K562 (cell line): ENCODE results near the gene PLA2G2C. TPM values are rescaled to one million over a fixed set of nuclear protein-coding genes. Genes with fewer than 3 reads are reported as not detected.

Experiments used
- ELF4 ChIP-seq: fragments of 450-650 bp; formaldehyde crosslinking; IDR thresholded peaks from 2 replicates; pipeline ENCODE4 v1.4.0; 2022; ENCODE audit warnings: missing genetic modification characterization
- RBM39 ChIP-seq: fragments of 200-400 bp; formaldehyde crosslinking; optimal IDR thresholded peaks from 2 replicates; pipeline ENCODE3; 2018; ENCODE audit warnings: low read depth, low read length
- U2AF2 ChIP-seq: fragments of 200-400 bp; formaldehyde crosslinking; optimal IDR thresholded peaks from 2 replicates; pipeline ENCODE3; 2017; ENCODE audit warnings: low read depth, mild to moderate bottlenecking, low read length
- polyA plus RNA-seq, 8 experiments: library from polyadenylated mRNA; depleted of rRNA in 4 of 8; stranded (reverse) in 5 of 8; unstranded in 3 of 8; fragments of >200 nt; fragmentation: Nextera tagmentation in 2 of 8; fragmentation: Illumina TruSeq in 1 of 8; extraction: Ambion mirVana in 2 of 8; extraction: Trizol in 1 of 8; gene quantifications; 2 replicates each; pipeline versions ENCODE4 v1.2.1 to v1.2.3, GENCODE V29; 2011 to 2014; ENCODE audit warnings: inconsistent platforms in 1 of 8, missing spikeins in 1 of 8
- total RNA-seq, 7 experiments: library from RNA; depleted of rRNA in 6 of 7; stranded (reverse); fragments of >200 nt in 6 of 7; fragmentation: Illumina TruSeq in 2 of 7; extraction: Trizol in 2 of 7; gene quantifications; 2 replicates each; pipeline versions ENCODE4 v1.2.1 to v1.2.3, GENCODE V29; 2011 to 2021; ENCODE audit warnings: low replicate concordance in 1 of 7
- TF ChIP-seq, protein P1 (sequence below): fragments of 450-650 bp; IDR thresholded peaks from 2 replicates; pipeline ENCODE4 v1.6.1; 2016; ENCODE audit warnings: low read depth
- TF ChIP-seq, protein P2 (sequence below): sonication (generic); formaldehyde crosslinking; IDR thresholded peaks from 2 replicates; pipeline ENCODE4 v1.8.1; 2023; ENCODE audit warnings: missing genetic modification reagents, mild to moderate bottlenecking, borderline replicate concordance
- TF ChIP-seq, protein P3 (sequence below), 2 experiments: fragments of 450-650 bp; IDR thresholded peaks; 2 replicates each; pipeline ENCODE4 v1.6.1; 2016; ENCODE audit warnings: mild to moderate bottlenecking in 2 of 2, borderline replicate concordance in 1 of 2, low read depth in 1 of 2, moderate library complexity in 1 of 2

PLA2G2C gene
- total and polyA plus RNA-seq, 9 of the 15 experiments (the other 6 are each of a cell fraction or from before 2014, with no cell fraction given), result 0.14 to 0.49 (median 0.21) TPM

DNA sequence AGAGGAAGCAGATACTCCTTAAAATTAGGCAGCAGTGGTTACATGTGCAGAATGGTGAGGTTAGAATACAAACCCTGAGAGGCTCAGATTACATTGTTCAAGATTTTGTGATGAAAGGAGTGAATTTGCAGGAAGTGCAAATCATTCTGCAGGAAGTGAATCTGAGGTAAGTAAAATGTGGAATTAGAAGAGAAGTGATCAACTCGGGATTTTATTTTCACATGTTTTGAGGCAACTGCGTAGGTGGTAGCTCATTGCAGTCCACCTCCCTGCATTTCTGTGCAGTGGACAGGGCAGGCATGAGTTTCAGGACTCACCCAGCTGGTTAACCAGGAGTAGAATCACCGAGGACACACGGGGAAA, 2.1 kb upstream of the PLA2G2C start (continued):
- TF ChIP-seq, protein P1, sequence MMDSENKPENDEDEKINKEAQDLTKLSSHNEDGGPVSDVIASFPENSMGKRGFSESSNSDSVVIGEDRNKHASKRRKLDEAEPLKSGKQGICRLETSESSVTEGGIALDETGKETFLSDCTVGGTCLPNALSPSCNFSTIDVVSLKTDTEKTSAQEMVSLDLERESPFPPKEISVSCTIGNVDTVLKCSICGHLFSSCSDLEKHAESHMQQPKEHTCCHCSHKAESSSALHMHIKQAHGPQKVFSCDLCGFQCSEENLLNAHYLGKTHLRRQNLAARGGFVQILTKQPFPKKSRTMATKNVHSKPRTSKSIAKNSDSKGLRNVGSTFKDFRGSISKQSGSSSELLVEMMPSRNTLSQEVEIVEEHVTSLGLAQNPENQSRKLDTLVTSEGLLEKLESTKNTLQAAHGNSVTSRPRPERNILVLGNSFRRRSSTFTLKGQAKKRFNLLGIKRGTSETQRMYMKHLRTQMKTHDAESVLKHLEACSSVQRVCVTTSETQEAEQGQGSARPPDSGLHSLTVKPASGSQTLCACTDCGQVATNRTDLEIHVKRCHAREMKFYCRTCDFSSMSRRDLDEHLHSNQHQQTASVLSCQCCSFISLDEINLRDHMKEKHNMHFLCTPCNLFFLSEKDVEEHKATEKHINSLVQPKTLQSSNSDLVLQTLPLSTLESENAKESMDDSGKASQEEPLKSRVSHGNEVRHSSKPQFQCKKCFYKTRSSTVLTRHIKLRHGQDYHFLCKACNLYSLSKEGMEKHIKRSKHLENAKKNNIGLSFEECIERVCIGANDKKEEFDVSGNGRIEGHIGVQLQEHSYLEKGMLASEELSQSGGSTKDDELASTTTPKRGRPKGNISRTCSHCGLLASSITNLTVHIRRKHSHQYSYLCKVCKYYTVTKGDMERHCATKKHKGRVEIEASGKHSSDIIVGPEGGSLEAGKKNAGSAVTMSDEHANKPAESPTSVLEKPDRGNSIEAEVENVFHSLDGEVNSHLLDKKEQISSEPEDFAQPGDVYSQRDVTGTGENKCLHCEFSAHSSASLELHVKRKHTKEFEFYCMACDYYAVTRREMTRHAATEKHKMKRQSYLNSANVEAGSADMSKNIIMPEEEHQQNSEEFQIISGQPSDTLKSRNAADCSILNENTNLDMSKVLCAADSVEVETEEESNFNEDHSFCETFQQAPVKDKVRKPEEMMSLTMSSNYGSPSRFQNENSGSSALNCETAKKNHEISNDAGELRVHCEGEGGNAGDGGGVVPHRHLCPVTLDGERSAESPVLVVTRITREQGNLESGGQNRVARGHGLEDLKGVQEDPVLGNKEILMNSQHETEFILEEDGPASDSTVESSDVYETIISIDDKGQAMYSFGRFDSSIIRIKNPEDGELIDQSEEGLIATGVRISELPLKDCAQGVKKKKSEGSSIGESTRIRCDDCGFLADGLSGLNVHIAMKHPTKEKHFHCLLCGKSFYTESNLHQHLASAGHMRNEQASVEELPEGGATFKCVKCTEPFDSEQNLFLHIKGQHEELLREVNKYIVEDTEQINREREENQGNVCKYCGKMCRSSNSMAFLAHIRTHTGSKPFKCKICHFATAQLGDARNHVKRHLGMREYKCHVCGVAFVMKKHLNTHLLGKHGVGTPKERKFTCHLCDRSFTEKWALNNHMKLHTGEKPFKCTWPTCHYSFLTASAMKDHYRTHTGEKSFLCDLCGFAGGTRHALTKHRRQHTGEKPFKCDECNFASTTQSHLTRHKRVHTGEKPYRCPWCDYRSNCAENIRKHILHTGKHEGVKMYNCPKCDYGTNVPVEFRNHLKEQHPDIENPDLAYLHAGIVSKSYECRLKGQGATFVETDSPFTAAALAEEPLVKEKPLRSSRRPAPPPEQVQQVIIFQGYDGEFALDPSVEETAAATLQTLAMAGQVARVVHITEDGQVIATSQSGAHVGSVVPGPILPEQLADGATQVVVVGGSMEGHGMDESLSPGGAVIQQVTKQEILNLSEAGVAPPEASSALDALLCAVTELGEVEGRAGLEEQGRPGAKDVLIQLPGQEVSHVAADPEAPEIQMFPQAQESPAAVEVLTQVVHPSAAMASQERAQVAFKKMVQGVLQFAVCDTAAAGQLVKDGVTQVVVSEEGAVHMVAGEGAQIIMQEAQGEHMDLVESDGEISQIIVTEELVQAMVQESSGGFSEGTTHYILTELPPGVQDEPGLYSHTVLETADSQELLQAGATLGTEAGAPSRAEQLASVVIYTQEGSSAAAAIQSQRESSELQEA, result no peak
- TF ChIP-seq, protein P2, sequence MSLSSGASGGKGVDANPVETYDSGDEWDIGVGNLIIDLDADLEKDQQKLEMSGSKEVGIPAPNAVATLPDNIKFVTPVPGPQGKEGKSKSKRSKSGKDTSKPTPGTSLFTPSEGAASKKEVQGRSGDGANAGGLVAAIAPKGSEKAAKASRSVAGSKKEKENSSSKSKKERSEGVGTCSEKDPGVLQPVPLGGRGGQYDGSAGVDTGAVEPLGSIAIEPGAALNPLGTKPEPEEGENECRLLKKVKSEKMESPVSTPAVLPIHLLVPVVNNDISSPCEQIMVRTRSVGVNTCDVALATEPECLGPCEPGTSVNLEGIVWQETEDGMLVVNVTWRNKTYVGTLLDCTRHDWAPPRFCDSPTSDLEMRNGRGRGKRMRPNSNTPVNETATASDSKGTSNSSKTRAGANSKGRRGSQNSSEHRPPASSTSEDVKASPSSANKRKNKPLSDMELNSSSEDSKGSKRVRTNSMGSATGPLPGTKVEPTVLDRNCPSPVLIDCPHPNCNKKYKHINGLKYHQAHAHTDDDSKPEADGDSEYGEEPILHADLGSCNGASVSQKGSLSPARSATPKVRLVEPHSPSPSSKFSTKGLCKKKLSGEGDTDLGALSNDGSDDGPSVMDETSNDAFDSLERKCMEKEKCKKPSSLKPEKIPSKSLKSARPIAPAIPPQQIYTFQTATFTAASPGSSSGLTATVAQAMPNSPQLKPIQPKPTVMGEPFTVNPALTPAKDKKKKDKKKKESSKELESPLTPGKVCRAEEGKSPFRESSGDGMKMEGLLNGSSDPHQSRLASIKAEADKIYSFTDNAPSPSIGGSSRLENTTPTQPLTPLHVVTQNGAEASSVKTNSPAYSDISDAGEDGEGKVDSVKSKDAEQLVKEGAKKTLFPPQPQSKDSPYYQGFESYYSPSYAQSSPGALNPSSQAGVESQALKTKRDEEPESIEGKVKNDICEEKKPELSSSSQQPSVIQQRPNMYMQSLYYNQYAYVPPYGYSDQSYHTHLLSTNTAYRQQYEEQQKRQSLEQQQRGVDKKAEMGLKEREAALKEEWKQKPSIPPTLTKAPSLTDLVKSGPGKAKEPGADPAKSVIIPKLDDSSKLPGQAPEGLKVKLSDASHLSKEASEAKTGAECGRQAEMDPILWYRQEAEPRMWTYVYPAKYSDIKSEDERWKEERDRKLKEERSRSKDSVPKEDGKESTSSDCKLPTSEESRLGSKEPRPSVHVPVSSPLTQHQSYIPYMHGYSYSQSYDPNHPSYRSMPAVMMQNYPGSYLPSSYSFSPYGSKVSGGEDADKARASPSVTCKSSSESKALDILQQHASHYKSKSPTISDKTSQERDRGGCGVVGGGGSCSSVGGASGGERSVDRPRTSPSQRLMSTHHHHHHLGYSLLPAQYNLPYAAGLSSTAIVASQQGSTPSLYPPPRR (CRISPR knock-in tag), result no peak
- TF ChIP-seq ELF4 (CRISPR knock-in tag), result no peak
- no peak for TF ChIP-seq U2AF2
- TF ChIP-seq, protein P3, sequence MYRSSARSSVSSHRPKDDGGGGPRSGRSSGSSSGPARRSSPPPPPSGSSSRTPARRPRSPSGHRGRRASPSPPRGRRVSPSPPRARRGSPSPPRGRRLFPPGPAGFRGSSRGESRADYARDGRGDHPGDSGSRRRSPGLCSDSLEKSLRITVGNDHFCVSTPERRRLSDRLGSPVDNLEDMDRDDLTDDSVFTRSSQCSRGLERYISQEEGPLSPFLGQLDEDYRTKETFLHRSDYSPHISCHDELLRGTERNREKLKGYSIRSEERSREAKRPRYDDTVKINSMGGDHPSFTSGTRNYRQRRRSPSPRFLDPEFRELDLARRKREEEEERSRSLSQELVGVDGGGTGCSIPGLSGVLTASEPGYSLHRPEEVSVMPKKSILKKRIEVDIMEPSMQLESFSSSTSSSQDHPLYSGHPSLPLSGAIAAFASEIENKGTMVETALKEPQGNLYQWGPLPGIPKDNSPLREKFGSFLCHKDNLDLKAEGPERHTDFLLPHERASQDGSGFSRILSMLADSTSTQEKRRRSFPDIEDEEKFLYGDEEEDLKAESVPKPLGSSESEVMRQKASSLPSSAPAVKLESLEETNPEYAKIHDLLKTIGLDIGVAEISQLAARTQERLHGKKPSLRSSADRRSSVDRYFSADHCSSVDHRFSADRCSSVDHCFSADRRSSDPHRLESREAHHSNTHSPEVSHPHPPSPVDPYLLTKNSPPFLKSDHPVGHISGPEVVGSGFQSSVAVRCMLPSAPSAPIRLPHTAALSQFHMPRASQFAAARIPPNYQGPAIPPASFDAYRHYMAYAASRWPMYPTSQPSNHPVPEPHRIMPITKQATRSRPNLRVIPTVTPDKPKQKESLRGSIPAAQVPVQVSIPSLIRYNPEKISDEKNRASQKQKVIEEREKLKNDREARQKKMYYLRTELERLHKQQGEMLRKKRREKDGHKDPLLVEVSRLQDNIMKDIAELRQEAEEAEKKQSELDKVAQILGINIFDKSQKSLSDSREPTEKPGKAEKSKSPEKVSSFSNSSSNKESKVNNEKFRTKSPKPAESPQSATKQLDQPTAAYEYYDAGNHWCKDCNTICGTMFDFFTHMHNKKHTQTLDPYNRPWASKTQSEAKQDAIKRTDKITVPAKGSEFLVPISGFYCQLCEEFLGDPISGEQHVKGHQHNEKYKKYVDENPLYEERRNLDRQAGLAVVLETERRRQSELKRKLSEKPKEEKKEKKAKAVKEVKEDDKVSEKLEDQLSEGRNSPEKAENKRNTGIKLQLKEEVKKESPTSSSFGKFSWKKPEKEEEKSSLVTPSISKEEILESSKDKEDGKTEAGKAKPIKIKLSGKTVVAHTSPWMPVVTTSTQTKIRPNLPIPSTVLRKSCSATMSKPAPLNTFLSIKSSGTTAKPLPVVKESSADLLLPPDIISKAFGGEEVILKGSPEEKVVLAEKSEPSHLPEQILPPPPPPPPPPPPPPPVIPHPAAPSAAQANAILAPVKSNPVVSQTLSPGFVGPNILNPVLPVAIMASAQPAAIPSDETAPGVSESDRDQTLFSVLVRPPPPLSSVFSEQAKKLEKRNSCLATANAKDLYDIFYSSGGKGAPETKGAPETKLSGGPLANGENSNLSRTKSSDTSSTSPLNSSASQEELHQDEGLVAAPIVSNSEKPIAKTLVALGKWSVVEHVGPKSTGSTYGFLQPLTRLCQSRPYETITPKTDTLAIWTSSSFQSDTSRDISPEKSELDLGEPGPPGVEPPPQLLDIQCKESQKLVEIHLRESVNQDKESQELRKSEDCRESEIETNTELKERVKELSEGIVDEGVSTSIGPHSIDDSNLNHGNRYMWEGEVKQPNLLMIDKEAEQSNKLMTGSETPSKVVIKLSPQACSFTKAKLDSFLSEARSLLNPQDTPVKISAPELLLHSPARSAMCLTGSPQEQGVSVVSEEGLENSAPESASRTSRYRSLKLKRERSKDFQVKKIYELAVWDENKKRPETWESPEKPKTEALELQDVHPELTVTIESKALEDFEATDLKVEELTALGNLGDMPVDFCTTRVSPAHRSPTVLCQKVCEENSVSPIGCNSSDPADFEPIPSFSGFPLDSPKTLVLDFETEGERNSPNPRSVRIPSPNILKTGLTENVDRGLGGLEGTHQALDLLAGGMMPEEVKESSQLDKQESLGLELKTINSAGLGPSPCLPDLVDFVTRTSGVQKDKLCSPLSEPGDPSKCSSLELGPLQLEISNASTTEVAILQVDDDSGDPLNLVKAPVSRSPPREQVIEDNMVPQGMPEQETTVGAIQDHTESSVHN (IDR thresholded peaks at IDR 0.05; ENCODE audit: borderline replicate concordance in 1 of 2, low read depth in 1 of 2), result no peak
- no peak for TF ChIP-seq RBM39
